Activated CD4-positive, alpha-beta T cell treated with anti-CD3 and anti-CD28 coated beads, Interleukin-2, Interleukin-6, amounts not matched to agents 100 ng/mL and 50 ng/mL, durations not matched to agents 16 hours and 8 hours (primary cell): ENCODE results near the gene CRISP3.
"Not testable (repeated sequence)": the region's sequence is repeated elsewhere in the genome, so short reads cannot be mapped to it uniquely, and the experiment has no call there.

Experiments used
- DNase-seq: peaks from one replicate; pipeline ENCODE4 v3.0.0-alpha.2; 2020

Gene CRISP3

GRCh38 chr6:49744259-49744658, at the start of gene CRISP3:
TSS of gene CRISP3 (minus strand) at chr6:49744388. CDS start at chr6:49744367, 21 bp downstream.
- DNase-seq: no peak

GRCh38 chr6:49790341-49790740, 46.2 kb upstream of the CRISP3 start:
- DNase-seq: no peak

- no peak for DNase-seq
Measured at GRCh38 chr6:49787176-49787575, 43.0 kb upstream of the CRISP3 start, which contains the start of gene PGK2. TSS of gene PGK2 (minus strand) at chr6:49787285. CDS start at chr6:49787187, 98 bp downstream.

- DNase-seq: no peak
Measured at GRCh38 chr6:49784272-49784671, 40.1 kb upstream of the CRISP3 start.

GRCh38 chr6:49782725-49783124, 38.5 kb upstream of the CRISP3 start:
- DNase-seq: no peak

GRCh38 chr6:49782293-49782692, 38.1 kb upstream of the CRISP3 start:
- DNase-seq: no peak

- DNase-seq: no peak
Measured at GRCh38 chr6:49776444-49776843, 32.3 kb upstream of the CRISP3 start.

- no peak for DNase-seq
Measured at GRCh38 chr6:49775043-49775442, 30.9 kb upstream of the CRISP3 start.

GRCh38 chr6:49772285-49772684, 28.1 kb upstream of the CRISP3 start:
- no peak for DNase-seq

- no peak for DNase-seq
Measured at GRCh38 chr6:49766762-49767161, 22.6 kb upstream of the CRISP3 start.

- DNase-seq: no peak
Measured at GRCh38 chr6:49764571-49765236, 20.5 kb upstream of the CRISP3 start.

GRCh38 chr6:49743429-49743828, 759 bp downstream of the CRISP3 start:
- no peak for DNase-seq

GRCh38 chr6:49739423-49739822, 4.8 kb downstream of the CRISP3 start:
- no peak for DNase-seq

- DNase-seq: no peak
Measured at GRCh38 chr6:49736017-49736508, 8.1 kb downstream of the CRISP3 start.

GRCh38 chr6:49733680-49734079, 10.5 kb downstream of the CRISP3 start:
- no peak for DNase-seq

GRCh38 chr6:49732781-49733180, 11.4 kb downstream of the CRISP3 start:
- DNase-seq: no peak

GRCh38 chr6:49730251-49730650, 13.9 kb downstream of the CRISP3 start:
- no peak for DNase-seq

GRCh38 chr6:49723917-49724316, 20.3 kb downstream of the CRISP3 start:
- DNase-seq: not testable (repeated sequence)

- DNase-seq: no peak
Measured at GRCh38 chr6:49721297-49721696, 22.9 kb downstream of the CRISP3 start.

- no peak for DNase-seq
Measured at GRCh38 chr6:49720372-49720771, 23.8 kb downstream of the CRISP3 start.

GRCh38 chr6:49713346-49713745, 30.8 kb downstream of the CRISP3 start, which contains the start of gene CRISP2:
TSS of gene CRISP2 (minus strand) at chr6:49713543. CDS start at chr6:49709196, 4,347 bp downstream.
- DNase-seq: no peak

GRCh38 chr6:49698478-49698877, 45.7 kb downstream of the CRISP3 start:
- no peak for DNase-seq

- no peak for DNase-seq
Measured at GRCh38 chr6:49693512-49693911, 50.7 kb downstream of the CRISP3 start.

GRCh38 chr6:49692534-49692933, 51.7 kb downstream of the CRISP3 start:
- no peak for DNase-seq
